Upper lobe of right lung (tissue), 1 donor: Measurements from ENCODE around the gene GBA2. TPM values are rescaled to one million over a fixed set of nuclear protein-coding genes. Genes with fewer than 3 reads are reported as not detected.

ENCODE experiments used
- ATAC-seq: fragments of 200-7000 bp; cut with Tn5 transposase; one replicate; pipeline ENCODE4 v1.9.1; 2020; ENCODE audit warnings: mild to moderate bottlenecking, moderate library complexity
- DNase-seq: peaks from one replicate; pipeline ENCODE4 v3.0.0-alpha.2; 2020
- H3K27ac ChIP-seq: fragments of 200-600 bp; one replicate; pipeline ENCODE4 v1.8.0; 2022
- H3K27me3 ChIP-seq: fragments of 200-600 bp; one replicate; pipeline ENCODE4 v1.8.0; 2022; ENCODE audit warnings: mild to moderate bottlenecking
- H3K36me3 ChIP-seq: fragments of 200-600 bp; one replicate; pipeline ENCODE4 v1.8.0; 2022
- H3K4me1 ChIP-seq: fragments of 200-600 bp; one replicate; pipeline ENCODE4 v1.8.0; 2022
- H3K4me3 ChIP-seq: fragments of 200-600 bp; one replicate; pipeline ENCODE4 v1.8.0; 2022; ENCODE audit warnings: mild to moderate bottlenecking
- H3K9me3 ChIP-seq: fragments of 200-600 bp; one replicate; pipeline ENCODE4 v1.8.0; 2022
- CTCF ChIP-seq: fragments of 200-600 bp; IDR thresholded peaks from one replicate; pipeline ENCODE4 v1.8.0; 2022; ENCODE audit warnings: antibody characterized with exemption
- intact Hi-C: fragments of 100-400 bp; cut with DNase I; formaldehyde crosslinking; loops from one replicate; pipeline ENCODE4 v1.11.0; 2022
- total RNA-seq: library from RNA; stranded (reverse); fragmentation: NEBNext Ultra II Directional; extraction: Animal tissue kit (Norgen Biotek cat#: 25700); gene quantifications from one replicate; pipeline ENCODE4 v1.2.1, GENCODE V29; 2021
- donor health status: DM: no; HTN: yes; CAD: no; lungs with severe emphysema.

The GBA2 gene
- total RNA-seq, 1 donor from 2014 or later: 99.1 TPM

DNA sequence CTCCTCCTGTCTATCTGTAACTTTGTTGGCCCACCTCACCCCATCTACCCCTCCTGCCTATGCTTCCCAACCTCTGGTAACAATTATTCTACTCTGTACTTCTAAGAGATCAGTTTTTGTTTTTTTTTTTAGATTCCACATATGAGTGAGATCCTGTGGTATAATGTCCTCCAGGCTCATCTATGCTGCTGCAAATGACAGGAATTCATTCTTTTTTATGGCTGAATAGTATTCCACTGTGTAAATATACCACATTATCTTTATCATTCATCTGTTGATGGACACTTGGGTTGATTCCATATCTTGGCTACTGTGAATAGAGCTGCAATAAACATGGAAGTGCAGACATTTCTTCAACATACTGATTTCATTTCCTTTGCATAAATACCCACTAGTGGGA lies 34.4 kb upstream of the GBA2 start:
- H3K27ac ChIP-seq: no peak overlapping the region
- intact Hi-C loops: no loop called here
- H3K4me3 ChIP-seq: no peak overlapping the region
- H3K9me3 ChIP-seq: no peaks in the 10 kb centered on the region
- no peaks in the 10 kb centered on the region for H3K4me1 ChIP-seq
- H3K36me3 ChIP-seq: no peaks in the 10 kb centered on the region
- no peak for TF ChIP-seq CTCF
- H3K27me3 ChIP-seq: no peaks in the 10 kb centered on the region
- ATAC-seq (no peak), DNase-seq (no peak)

DNA sequence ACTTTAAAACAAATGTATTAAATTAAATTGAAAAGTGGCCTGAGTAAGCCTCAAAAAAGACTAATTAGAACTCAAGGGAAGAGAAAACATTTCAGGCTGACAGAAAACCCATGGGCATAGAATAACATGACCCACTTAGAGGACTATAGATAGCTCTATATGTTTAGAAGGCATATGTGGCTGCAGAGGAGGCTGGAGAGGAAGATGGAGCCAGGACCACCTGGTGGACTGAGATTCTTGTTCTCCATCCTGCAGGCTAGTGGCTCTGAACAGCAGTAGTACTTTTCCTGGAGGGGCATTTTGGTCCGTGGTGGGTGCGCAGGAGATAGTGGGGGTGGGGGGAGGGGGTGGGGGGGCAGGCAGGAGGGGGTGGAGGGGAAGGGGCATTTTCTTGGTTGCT lies 32.0 kb upstream of the GBA2 start:
- DNase-seq (no peak), ATAC-seq (no peak)
- Histone ChIP-seq H3K4me3 (no peak overlapping the region), H3K36me3 (no peaks in the 10 kb centered on the region), H3K9me3 (no peaks in the 10 kb centered on the region), H3K4me1 (no peaks in the 10 kb centered on the region), H3K27ac (no peak overlapping the region), H3K27me3 (no peaks in the 10 kb centered on the region)
- no peak for TF ChIP-seq CTCF
- intact Hi-C loops: no loop called here

- TF ChIP-seq CTCF: no peak
- no peak overlapping the region for H3K27ac ChIP-seq
- no peaks in the 10 kb centered on the region for H3K4me1 ChIP-seq
- H3K9me3 ChIP-seq: no peaks in the 10 kb centered on the region
- H3K36me3 ChIP-seq: no peaks in the 10 kb centered on the region
- ATAC-seq (no peak), DNase-seq (no peak)
- no peak overlapping the region for H3K4me3 ChIP-seq
- intact Hi-C loops: no loop called here
- no peaks in the 10 kb centered on the region for H3K27me3 ChIP-seq
Measured at GRCh38 chr9:35778496-35778895, 29.5 kb upstream of the GBA2 start.

DNA sequence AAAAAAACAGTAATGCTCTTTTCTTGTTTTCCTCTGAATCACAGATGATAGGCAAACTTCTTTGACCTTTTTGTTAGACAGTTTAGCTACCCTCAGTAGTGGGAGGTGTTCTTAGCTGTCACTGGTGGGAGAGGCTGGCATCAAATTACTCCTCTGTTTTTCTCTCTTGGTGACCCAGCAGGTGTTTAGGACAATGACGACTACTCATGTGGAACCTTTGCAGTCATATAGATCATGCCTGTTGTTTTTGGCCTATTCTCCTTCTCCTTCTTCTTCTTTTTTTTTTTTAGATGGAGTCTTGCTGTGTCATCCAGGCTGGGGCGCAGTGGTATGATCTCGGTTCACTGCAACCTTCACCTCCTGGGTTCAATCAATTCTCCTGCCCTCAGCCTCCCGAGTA lies 27.0 kb upstream of the GBA2 start:
- no peaks in the 10 kb centered on the region for H3K27me3 ChIP-seq
- intact Hi-C loops: no loop called here

DNA sequence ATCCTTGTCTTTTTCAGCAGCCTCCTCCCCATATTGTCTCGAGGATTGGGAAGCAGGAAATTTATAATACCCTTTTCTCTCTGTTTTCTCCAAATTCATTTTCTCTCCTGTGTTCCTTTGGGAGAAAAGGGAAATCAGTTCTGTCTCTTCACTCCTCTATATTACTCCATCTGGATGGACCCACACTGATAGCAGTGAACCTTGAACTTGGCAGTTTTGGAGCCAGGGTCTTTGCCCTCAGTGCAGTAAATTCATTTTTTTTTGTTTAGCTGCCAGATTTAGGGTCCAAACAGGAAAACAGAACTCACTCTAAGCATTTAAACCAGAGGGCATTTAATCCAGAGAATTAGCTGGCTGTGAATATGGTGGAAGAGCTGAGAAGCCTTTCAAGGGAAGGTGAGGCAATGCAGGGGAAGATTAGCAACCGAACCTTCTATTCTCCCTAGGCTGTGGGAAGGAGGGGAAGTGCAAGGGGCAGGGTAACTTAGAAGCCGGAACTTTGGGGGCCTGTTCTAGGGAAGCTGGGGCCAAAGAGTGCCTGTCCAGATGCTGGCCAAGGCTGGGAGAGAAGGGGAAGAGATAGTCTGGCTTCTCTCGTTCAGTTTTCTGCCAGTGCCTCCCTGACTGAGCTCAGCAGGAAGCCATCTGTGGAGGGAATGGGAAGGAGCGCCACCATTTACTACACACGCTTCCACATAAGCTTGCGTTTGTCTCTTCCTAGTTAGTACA lies 26.0 kb upstream of the GBA2 start:
- DNase-seq: no peak
- Histone ChIP-seq H3K4me1 (peaks cover 19% of the 10 kb centered on the region), H3K9me3 (no peaks in the 10 kb centered on the region), H3K27me3 (no peaks in the 10 kb centered on the region), H3K27ac (no peak overlapping the region), H3K36me3 (no peaks in the 10 kb centered on the region), H3K4me3 (no peak overlapping the region)
- peak; percentile 89 for ATAC-seq
- intact Hi-C loops: no loop called here
- no peak for TF ChIP-seq CTCF

More for the DNA sequence above, 27.0 kb upstream of the GBA2 start:
- DNase-seq (no peak), ATAC-seq (no peak)
- H3K4me3 ChIP-seq: no peak overlapping the region
- no peak overlapping the region for H3K27ac ChIP-seq
- no peaks in the 10 kb centered on the region for H3K9me3 ChIP-seq
- TF ChIP-seq CTCF: no peak
- no peaks in the 10 kb centered on the region for H3K36me3 ChIP-seq
- peaks cover 14% of the 10 kb centered on the region for H3K4me1 ChIP-seq

DNA sequence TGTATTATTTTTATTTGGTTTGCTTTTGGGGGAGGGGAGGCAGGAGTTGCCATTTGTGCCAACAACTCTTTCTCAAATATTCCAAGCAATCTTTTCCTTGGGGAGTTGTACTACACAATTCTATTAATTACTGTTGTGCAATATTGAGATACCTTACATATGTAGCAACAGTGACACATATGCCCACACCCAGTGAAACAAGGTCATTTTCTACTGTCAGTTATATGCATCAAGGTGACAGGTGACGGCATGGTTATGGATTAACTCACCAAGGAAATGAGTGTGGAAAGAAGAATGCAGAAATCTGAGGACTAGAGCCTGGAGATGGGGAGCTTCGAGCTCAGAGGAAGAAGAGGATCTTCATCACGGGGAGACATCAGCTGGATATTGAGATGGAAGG lies 22.9 kb upstream of the GBA2 start:
- DNase-seq: no peak
- intact Hi-C loops: no loop called here

More for the DNA sequence above, 22.9 kb upstream of the GBA2 start:
- H3K4me3 ChIP-seq: no peak overlapping the region
- H3K36me3 ChIP-seq: no peaks in the 10 kb centered on the region
- H3K27ac ChIP-seq: no peak overlapping the region
- ATAC-seq: no peak
- peaks cover 19% of the 10 kb centered on the region for H3K4me1 ChIP-seq
- H3K9me3 ChIP-seq: no peaks in the 10 kb centered on the region
- no peak for TF ChIP-seq CTCF
- no peaks in the 10 kb centered on the region for H3K27me3 ChIP-seq
